Testis (tissue), 3 donors: ENCODE measurements around the gene YPEL2. TPM values are rescaled to one million over a fixed set of nuclear protein-coding genes. Genes with fewer than 3 reads are reported as not detected.
A peak's percentile ranks its signal among the peaks of the same experiment; 100 is the strongest.

Experiments
- DNase-seq: peaks from one replicate; pipeline ENCODE4 v3.0.0-alpha.2; 2019
- H3K27ac ChIP-seq, 2 donors: fragments of 200-600 bp; sonication (generic); one replicate each; pipeline ENCODE4 v1.5.1; 2019
- H3K27me3 ChIP-seq: fragments of 200-600 bp; sonication (generic); one replicate; pipeline ENCODE4 v1.5.1; 2019
- H3K36me3 ChIP-seq: fragments of 200-600 bp; sonication (generic); one replicate; pipeline ENCODE4 v1.5.1; 2017; ENCODE audit warnings: low read depth; ENCODE audit errors: missing control alignments
- H3K4me1 ChIP-seq: fragments of 200-600 bp; sonication (generic); one replicate; pipeline ENCODE4 v1.5.1; 2019
- H3K4me3 ChIP-seq, 2 donors: fragments of 200-600 bp; sonication (generic); one replicate each; pipeline ENCODE4 v1.5.1; 2017 to 2019
- H3K9me3 ChIP-seq: fragments of 200-600 bp; sonication (generic); one replicate; pipeline ENCODE4 v1.5.1; 2017
- POLR2A ChIP-seq: fragments of 450-650 bp; IDR thresholded peaks from one replicate; pipeline ENCODE4 v1.6.1; 2017; ENCODE audit warnings: antibody characterized with exemption, mild to moderate bottlenecking, moderate library complexity
- WGBS, 2 donors: methylation state at CpG; one replicate each; pipeline ENCODE4 v1.1.5; 2018; 5-methylcytosine and 5-hydroxymethylcytosine counted together
- intact Hi-C: fragments of 100-400 bp; cut with DNase I; formaldehyde crosslinking; loops from one replicate; pipeline ENCODE4 v1.15.1; 2023; ENCODE audit warnings: low total_unique reads
- polyA plus RNA-seq: library from polyadenylated mRNA; stranded (reverse); fragments of 350-450 nt; fragmentation: Illumina TruSeq; extraction: RNeasy Lipid Tissue Mini Kit (QIAGEN cat#74804); gene quantifications from one replicate; pipeline ENCODE4 v1.2.3, GENCODE V29; 2014; ENCODE audit warnings: low read depth, low replicate concordance; ENCODE audit not compliant: insufficient read depth
- total RNA-seq, 2 donors: library from RNA; depleted of rRNA; stranded (reverse); fragments of >200 nt; gene quantifications; one replicate each; pipeline ENCODE4 v1.2.3, GENCODE V29; 2016
- TF ChIP-seq, protein P1 (sequence below), 3 experiments: fragments of 450-650 bp in 2 of 3; fragments of 200-600 bp in 1 of 3; sonication (generic) in 1 of 3; IDR thresholded peaks; one replicate each; pipeline ENCODE4 v1.5.1; 2016 to 2019; ENCODE audit warnings: antibody characterized with exemption in 3 of 3, mild to moderate bottlenecking in 2 of 3, moderate library complexity in 1 of 3

Gene YPEL2
- total and polyA plus RNA-seq, 3 donors from 2014 or later: 20.5 to 48.3 (median 39.8) TPM

DNA sequence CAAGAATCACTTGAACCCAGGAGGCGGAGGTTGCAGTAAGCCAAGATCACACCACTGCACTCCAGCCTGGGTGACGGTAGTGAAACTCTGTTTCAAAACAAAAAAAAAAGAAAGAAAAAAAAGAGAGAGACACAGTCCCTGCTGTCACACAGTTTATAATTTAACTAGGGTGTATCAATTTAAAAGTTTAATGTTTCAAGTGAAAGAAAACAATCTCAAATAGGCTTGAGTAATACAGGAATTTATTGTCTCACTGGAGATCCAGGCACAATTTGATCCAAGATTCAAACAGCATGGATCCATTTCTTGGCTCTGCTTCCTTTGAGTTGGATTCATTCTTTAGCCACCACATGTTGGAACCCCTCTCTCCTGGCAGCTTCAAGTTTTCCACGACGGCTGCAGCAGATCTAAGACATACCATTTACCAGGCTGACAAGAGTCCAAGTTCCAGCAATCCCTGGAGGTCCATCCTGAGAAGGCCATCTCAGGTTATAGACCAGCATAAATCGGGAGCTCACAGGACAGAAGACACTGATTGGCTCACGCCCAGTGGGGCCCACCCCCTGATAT lies 97.5 kb downstream of the YPEL2 start:
- H3K4me3 ChIP-seq: no peak overlapping the region
- H3K27me3 ChIP-seq: no peaks in the 10 kb centered on the region
- 59 to 66% methylated on average over 6 of the region's 6 CpGs for WGBS, 2 donors
- no peak for TF ChIP-seq POLR2A
- TF ChIP-seq, protein P1, sequence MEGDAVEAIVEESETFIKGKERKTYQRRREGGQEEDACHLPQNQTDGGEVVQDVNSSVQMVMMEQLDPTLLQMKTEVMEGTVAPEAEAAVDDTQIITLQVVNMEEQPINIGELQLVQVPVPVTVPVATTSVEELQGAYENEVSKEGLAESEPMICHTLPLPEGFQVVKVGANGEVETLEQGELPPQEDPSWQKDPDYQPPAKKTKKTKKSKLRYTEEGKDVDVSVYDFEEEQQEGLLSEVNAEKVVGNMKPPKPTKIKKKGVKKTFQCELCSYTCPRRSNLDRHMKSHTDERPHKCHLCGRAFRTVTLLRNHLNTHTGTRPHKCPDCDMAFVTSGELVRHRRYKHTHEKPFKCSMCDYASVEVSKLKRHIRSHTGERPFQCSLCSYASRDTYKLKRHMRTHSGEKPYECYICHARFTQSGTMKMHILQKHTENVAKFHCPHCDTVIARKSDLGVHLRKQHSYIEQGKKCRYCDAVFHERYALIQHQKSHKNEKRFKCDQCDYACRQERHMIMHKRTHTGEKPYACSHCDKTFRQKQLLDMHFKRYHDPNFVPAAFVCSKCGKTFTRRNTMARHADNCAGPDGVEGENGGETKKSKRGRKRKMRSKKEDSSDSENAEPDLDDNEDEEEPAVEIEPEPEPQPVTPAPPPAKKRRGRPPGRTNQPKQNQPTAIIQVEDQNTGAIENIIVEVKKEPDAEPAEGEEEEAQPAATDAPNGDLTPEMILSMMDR (IDR thresholded peaks at IDR 0.05): no peak
- intact Hi-C loops: no loop called here
- H3K4me1 ChIP-seq: peaks cover 38% of the 10 kb centered on the region
- H3K9me3 ChIP-seq: no peaks in the 10 kb centered on the region
- H3K27ac ChIP-seq: peak overlapping the region in 1 of 2 donors; percentile 88
- no peaks in the 10 kb centered on the region for H3K36me3 ChIP-seq
- no peak for DNase-seq

DNA sequence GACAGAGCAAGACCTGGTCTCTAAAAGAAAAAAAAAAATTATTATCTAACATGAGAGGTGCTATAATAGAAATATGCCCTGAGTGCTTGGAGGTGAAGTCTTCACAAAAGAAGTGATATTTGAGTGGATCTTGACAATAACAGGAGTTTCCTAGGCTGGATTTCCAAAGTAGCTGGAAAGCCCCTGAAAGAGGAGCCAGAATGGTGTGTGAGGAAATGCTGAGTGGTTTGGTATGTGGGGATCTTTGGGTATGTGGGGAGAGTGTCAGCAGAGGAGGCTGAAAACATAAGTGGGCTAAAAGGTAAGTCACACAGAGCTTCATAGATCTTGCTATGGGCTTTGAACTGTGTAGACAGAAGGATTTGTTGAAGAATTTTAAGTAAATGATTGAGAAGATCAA lies 100.1 kb downstream of the YPEL2 start:
- Histone ChIP-seq H3K36me3 (no peaks in the 10 kb centered on the region), H3K4me1 (peaks cover 18% of the 10 kb centered on the region), H3K9me3 (no peaks in the 10 kb centered on the region), H3K4me3 (no peak overlapping the region), H3K27ac (no peak overlapping the region), H3K27me3 (no peaks in the 10 kb centered on the region)
- TF ChIP-seq, protein P1 (IDR thresholded peaks at IDR 0.05): no peak
- TF ChIP-seq POLR2A: no peak
- intact Hi-C loops: no loop called here
- DNase-seq: no peak

DNA sequence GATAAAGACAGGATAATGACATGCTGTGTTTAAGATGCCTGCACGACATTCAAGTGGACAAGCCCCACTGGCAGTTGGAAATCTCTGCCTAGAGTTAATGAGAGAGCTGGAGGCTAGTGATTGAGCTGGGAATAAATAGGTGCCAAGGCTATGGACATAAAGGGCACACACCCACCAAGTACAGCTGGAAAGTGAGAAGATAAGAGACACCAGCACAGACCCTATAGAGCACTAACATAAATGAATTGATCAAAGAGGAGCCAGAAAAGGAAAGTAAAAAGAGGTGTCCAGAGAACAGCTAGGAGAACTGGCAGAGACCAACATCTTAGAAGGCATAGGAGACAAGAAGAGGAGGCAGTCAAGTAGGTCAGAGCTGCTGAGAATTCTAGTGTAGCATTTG lies 101.2 kb downstream of the YPEL2 start:
- Histone ChIP-seq H3K9me3 (no peaks in the 10 kb centered on the region), H3K27ac (no peak overlapping the region), H3K4me1 (peaks cover 10% of the 10 kb centered on the region), H3K36me3 (no peaks in the 10 kb centered on the region), H3K4me3 (no peak overlapping the region), H3K27me3 (no peaks in the 10 kb centered on the region)
- no peak for DNase-seq
- intact Hi-C loops: no loop called here
- 81 to 84% methylated on average over 1 of the region's 1 CpG for WGBS, 2 donors
- no peak for TF ChIP-seq POLR2A
- TF ChIP-seq, protein P1 (IDR thresholded peaks at IDR 0.05): no peak

DNA sequence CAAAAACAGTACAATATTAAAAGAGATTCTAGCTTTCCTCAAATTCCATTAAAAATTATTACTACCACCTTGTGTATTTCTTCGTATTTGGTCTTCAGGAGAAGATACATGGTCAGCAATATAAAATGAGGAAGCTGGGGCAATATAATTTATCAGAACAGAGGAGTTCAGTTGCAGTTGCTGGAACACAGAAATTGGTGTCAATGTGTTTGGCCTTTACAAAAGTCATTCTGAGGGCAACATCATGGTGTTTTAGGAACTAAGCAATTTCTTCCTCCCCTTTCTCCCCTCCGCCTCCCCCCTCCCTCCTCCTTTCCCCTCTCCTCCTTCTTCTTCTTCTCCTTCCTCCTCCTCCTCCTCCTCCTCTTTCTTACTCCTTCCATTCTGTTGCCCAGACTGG lies 102.1 kb downstream of the YPEL2 start:
- H3K4me3 ChIP-seq: no peak overlapping the region
- TF ChIP-seq, protein P1 (IDR thresholded peaks at IDR 0.05): no peak
- TF ChIP-seq POLR2A: no peak
- intact Hi-C loops: no loop called here
- no peaks in the 10 kb centered on the region for H3K9me3 ChIP-seq
- no peaks in the 10 kb centered on the region for H3K36me3 ChIP-seq
- H3K27ac ChIP-seq: no peak overlapping the region
- no peaks in the 10 kb centered on the region for H3K27me3 ChIP-seq
- 59 to 70% methylated on average over 2 of the region's 2 CpGs for WGBS, 2 donors
- DNase-seq: no peak
- peaks cover 2% of the 10 kb centered on the region for H3K4me1 ChIP-seq

DNA sequence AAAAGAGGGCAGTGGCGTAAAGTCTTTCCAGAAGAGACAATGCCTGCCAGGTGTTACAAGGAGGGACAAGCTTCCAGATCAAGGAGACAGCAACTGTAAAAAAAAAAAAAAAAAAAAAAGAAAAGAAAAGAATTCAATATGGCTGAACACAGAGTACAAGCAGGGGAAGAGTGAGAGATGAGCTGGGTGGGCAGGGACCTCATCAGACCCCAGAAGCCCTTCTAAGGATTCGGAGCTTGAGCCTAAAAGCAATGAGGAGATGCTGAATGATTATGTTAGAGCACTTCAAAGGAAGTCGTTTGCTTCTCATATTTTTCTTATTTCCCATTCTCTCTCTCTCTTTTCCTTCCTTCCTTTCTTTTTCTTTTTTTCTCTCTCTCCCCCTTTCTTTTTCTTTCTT lies 103.0 kb downstream of the YPEL2 start:
- DNase-seq: no peak

More for the DNA sequence above, 103.0 kb downstream of the YPEL2 start:
- Histone ChIP-seq H3K4me1 (no peaks in the 10 kb centered on the region), H3K27ac (no peak overlapping the region), H3K9me3 (no peaks in the 10 kb centered on the region), H3K36me3 (no peaks in the 10 kb centered on the region), H3K4me3 (no peak overlapping the region), H3K27me3 (no peaks in the 10 kb centered on the region)
- 87 to 89% methylated on average over 3 of the region's 3 CpGs for WGBS, 2 donors
- intact Hi-C loops: no loop called here
- TF ChIP-seq, protein P1 (IDR thresholded peaks at IDR 0.05): no peak
- no peak for TF ChIP-seq POLR2A
